Fibroblast of pulmonary artery (primary cell): ENCODE measurements around the gene SMG6.
"Not testable (repeated sequence)": the region's sequence is repeated elsewhere in the genome, so short reads cannot be mapped to it uniquely, and the experiment has no call there.

ENCODE experiments used
- DNase-seq: peaks from one replicate; pipeline ENCODE4 v3.0.0-alpha.2; 2010; ENCODE audit warnings: low read depth
- H3K4me3 ChIP-seq: replicated peaks from 2 replicates; pipeline ENCODE4 v1.5.1; 2011; ENCODE audit warnings: low read depth, mild to moderate bottlenecking, control low read depth, low read length, moderate library complexity
- TF ChIP-seq, protein P1 (sequence below): IDR thresholded peaks from 2 replicates; pipeline ENCODE4 v1.5.1; 2011; ENCODE audit warnings: mild to moderate bottlenecking, control low read depth, low read length, inconsistent platforms; ENCODE audit errors: missing control alignments

Gene SMG6

DNA sequence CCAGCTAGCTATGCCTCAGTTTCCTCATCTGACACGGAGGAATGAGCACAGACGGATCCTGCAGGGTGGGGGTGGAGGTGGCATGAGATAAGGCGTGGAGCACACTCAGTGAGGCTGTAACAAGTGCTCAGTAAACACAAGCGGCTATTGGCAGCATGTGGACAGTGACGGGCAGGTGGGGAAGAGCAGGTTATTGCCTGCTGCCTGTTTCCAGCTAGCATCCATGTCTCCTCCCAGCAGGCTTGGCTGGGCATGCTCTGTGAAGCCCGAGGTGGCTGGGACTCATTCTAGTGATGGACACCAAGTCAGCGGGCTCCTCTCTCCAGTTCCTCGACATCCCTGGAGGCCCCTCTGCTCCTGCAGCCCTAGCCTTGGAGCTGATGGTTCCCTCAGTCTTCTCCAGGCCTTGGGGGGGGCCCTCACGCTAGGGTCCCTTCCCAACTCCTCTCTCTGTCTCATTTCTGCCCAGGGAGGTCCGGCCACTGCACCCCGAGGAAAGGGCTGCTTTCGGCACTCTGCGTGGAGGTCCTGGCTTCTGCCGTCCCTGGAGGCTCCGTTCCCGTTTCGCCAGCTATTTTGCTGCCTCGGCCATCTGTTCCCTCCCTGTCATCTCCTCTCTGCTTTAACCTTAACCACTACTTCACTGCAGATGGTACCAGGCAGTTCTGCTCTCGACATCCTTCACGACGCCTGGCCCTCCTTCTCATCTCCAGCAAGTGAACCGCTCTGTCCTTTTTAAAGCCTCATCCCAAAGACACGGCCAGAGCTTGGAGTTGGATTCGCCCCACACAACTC, 284.7 kb downstream of the SMG6 start:
- TF ChIP-seq, protein P1, sequence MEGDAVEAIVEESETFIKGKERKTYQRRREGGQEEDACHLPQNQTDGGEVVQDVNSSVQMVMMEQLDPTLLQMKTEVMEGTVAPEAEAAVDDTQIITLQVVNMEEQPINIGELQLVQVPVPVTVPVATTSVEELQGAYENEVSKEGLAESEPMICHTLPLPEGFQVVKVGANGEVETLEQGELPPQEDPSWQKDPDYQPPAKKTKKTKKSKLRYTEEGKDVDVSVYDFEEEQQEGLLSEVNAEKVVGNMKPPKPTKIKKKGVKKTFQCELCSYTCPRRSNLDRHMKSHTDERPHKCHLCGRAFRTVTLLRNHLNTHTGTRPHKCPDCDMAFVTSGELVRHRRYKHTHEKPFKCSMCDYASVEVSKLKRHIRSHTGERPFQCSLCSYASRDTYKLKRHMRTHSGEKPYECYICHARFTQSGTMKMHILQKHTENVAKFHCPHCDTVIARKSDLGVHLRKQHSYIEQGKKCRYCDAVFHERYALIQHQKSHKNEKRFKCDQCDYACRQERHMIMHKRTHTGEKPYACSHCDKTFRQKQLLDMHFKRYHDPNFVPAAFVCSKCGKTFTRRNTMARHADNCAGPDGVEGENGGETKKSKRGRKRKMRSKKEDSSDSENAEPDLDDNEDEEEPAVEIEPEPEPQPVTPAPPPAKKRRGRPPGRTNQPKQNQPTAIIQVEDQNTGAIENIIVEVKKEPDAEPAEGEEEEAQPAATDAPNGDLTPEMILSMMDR = no peak
- no peak for DNase-seq
- H3K4me3 ChIP-seq = no peak overlapping the region

DNA sequence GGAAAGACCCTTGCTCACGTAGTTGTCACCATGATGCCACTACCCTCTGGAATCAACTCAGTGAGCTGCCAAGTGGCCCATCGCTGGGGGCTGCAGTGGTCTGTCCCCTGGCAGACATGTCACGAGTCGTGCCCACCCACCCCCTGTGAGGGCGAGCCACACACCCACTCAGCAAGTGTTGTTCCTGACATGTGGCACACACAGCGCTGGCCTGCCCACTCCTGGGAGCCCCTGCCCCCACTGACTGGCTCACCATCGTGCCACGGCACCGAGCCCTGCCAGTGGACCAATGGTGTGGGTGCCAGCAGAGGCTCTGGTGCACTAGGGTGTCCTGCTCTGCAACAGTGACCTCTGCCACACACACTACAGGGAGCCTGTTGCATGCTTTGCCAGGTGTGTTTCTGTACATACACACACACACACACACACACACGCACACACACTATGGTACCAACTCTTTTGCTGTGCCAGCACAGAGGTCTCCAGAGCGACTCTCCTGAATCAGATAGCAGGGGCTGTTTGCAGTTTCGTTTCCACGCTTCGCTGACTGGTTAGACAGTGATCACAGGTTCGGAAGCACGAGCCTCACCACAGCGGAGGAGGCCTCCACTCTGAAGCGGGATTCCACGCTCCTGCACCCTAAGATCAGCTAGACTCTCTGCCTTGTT, 286.2 kb downstream of the SMG6 start:
- H3K4me3 ChIP-seq = no peak overlapping the region
- TF ChIP-seq, protein P1 = no peak
- DNase-seq = no peak

DNA sequence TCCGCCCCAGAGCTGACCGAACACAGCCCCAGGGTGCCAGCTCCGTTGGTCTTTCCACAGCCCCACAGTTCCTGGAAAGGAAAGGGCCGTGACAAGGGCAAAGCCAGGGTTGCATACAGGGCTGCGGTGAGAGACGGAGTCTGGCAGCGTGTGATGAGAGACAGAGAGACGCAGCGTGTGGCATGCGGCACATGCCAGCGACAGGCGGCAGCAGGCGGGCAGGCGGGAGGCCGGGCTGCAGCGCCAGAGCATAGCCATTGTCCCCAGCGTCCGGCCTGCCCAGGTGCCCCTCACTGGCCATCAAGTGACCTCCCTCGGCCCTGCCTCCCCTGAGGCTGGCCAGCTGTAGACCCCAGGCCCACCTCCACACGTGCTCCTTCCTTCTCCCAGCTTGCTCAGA, 287.1 kb downstream of the SMG6 start:
- no peak for DNase-seq
- TF ChIP-seq, protein P1 = no peak
- H3K4me3 ChIP-seq = no peak overlapping the region

DNA sequence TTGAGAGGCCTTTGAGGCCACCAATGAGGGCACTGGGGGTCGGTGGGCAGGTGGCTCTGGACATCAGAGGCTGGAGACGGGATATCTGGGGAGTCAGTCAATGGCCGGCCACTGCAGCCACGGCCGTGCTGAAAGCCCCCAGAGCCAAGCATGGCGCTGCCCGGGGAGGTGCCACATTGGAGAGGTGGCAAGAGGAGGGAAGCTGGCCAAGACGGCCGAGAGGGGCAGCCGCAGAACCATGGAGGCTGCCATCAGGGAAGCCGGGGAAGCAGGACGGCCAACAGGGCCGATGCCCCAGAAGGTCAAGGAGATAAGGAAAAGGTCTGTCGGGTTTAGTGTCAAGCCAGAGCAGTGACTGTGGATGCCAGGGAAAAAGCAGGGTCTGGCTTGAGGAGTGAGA, 288.3 kb downstream of the SMG6 start:
- no peak for DNase-seq
- TF ChIP-seq, protein P1 = no peak
- no peak overlapping the region for H3K4me3 ChIP-seq

DNA sequence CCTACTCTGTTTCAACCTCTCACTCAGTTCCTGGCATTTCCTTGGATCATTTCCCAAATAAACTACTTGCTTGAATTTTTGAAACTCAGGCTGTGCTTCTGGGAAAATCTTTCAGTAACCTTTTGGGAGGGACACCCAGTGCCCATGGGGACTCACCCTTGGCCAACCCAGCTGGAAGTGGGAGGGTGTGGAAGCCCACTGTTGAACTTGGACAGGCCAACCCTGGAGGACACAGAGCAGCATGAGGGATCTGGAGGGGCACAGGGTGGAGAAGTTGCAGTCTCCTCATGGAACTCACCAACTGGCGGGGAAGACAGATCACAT, 289.6 kb downstream of the SMG6 start:
- H3K4me3 ChIP-seq = no peak overlapping the region
- TF ChIP-seq, protein P1 = no peak
- no peak for DNase-seq

DNA sequence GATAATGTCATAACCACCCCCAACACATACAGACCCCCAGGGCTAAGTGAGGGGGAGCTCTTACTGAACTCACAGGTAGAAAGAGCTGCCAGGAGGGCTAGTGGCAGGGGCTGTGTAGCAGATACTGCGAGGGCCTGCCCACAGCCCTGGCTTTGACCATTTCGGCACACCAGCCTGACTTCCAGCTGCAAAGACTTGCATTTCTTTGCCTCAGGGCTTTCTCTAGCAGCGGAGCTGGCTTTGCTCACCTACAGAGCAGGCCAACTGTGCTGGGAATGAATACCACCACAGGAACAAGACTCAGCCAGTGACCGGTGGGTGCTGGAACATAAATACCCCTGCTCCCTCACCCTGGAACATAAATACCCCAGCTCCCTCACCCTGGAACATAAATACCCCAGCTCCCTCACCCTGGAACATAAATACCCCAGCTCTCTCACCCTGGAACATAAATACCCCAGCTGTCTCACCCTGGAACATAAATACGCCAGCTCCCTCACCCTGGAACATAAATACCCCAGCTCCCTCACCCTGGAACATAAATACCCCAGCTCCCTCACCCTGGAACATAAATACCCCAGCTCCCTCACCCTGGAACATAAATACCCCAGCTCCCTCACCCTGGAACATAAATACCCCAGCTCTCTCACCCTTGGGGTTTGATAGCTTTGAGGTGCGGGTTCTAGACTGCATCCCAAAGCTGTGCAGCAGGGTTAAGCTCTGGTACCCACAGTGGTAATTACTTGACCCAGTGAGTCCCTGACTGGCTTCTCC, 290.2 kb downstream of the SMG6 start:
- not testable (repeated sequence) for H3K4me3 ChIP-seq, DNase-seq

DNA sequence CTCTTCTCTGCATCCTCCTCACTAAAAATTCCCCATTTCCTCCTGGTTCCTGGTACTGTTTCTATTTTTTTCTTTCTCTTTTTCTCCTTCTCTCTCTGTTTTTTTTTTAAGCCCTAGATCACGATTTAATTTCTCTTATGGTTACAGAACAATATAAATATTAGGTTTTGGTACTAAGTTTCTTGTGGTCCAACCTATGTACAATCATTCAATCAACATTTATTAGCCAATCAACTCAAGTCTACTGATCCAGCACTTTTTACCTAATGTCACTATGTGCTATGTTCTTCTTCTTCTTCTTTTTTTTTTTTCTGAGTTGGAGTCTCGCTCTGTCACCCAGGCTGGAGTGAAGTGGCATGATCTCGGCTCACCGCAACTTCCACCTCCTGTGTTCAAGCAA, 291.1 kb downstream of the SMG6 start:
- no peak overlapping the region for H3K4me3 ChIP-seq
- no peak for DNase-seq
- TF ChIP-seq, protein P1 = no peak
